HG03103 (cell line): Measurements from ENCODE around the gene ZNF865.
"Not testable (repeated sequence)": the region's sequence is repeated elsewhere in the genome, so short reads cannot be mapped to it uniquely, and the experiment has no call there.

Experiments used
- ATAC-seq: cut with Tn5 transposase; IDR thresholded peaks from one replicate; pipeline ENCODE4 v1.9.1; 2021; ENCODE audit warnings: low read depth; ENCODE audit not compliant: unreplicated experiment

ZNF865 gene

DNA sequence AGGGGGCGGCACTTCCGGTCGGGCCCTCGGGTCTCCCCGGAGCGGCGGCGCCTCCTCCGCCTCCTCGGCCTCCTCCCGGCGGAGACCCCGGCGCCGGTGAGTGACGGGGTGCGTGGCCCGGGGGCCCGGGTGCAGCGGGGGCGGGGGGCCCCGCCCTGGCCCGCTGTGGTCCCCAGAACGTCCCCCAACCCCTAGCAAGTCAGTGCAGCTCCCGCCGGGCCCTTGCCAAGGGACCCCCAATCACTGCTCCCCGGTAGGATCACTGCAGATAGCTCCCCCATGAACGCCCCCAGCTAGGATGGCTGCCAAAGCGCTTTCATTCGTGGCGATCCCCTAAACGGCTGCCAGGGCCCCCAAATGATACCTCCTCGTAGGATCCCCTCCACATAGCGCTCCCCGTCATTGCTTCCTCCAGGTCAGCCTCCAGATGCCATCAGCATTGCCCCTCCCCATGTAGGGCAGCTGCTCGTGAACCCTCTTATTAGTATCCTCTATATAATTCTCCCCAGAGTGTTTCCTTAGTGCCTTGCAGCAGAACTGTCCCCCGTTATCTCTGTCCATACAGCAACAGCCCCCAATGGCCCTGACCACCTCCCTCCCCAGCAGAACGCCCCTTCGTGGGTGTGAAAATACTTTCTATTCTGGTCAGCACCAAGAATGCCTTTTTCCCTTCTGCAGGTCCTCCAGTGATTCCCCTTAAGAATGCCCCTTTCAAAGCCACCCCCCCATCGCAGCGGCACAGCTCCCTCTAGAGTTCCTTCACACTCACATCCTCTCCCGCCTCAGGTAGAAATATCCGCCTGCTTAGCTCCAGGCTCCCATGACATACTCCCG, at the start of gene ZNF865:
Gene ZNF865 (plus strand): TSS at position 11 of the 834 bp plus-strand sequence. CDS start 7,972 bp downstream, outside the sequence.
- ATAC-seq, result peak; percentile 19

DNA sequence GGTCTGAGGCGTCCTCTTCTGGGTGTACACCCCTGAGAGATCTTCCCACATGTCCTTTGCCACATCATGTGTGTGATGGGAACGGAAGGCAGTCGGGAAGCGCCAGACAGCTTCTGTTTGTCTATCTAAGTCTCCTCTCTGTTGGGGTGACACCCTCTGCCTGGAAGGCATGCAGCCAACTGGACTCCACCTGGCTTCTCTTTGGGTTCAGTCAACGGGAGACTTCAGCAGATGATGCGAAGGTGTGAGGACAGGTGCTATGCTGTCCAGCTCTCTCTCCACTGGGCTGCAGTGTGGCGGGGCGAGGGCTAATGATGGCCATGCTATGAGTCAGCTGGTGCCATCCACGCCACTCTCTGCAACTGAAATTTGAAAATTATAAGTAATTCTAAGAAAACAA, 45.8 kb upstream of the ZNF865 start:
- no peak for ATAC-seq

DNA sequence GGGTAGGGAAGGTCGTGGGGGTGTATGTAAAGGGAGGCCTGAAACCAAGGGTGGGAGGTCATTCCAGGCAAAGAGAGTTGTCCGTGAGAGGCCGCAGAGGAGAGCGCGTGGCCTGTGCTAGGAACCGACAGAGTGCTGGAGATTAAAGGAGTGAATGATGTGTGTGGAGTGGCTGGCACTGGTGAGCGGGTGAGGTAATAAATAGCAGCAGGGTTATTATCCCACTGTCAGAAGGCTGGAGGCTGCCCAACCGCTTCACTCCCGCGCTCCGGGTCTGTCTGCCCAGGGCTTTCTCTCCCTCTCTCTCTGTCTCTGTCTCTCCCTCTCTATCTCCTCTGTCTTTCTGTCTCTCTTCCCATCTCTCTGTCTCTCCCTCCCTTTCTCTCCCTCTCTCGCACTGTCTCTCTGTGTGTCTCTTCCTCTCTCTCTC, 42.2 kb upstream of the ZNF865 start:
- ATAC-seq, result no peak

DNA sequence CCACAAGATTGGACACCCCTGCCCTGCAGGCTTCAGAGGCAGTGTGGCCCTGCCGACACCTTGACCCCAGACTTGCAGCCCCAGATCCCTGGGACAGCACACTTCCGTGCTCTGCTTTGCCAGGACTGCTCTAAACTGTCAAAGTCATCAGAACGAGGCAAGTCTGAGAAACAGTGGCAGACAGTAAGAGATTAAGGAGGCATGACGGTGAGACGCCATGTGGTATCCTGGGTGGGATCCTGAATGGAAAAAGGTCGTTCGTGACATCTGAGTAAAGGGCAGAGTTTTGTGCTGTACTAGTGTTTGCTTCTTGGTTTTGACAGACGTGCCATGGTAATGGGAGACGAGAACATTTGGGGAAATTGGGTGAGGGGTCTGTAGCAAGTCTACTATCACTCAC, 38.6 kb upstream of the ZNF865 start:
- no peak for ATAC-seq

DNA sequence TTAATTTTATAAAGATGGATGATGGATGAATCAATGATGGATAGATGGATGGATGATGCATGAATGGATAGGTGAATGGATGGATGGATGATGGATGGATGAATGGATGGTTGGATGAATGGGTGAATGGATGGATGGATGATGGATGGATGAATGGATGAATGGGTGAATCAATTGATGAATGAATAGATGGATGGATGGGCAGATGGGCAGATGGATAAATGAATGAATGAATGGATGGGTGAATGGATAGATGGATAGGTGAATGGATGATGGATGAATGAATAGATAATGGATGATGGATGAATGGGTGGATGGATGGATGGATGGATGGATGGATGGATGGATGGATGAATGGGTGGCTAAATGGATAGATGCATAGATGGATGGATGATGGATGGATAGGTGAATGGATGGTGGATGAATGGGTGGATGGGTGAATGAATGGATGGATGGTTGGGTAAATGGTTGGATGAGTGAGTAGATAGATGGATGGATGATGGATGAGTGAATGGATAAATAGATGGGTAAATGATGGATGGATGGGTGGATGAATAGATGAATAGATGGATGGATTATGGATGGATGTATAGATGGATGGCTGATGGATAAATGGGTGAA, 37.6 kb upstream of the ZNF865 start:
- ATAC-seq, result no peak

DNA sequence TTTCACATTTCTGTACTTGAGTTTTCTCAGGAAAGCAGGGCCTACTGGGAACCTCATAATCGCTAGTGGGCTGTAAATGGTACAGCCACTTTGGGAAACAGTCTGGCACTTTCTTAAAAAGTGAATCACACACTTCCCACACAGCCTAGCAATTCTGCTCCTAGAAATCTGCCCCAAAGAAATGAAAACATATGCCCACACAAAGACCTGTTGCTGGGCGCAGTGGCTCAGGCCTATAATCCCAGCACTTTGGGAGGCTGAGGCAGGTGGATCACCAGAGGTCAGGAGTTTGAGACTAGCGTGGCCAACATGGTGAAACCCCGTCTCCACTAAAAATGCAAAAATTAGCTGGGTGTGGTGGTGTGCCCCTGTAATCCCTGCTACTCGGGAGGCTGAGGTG, 36.0 kb upstream of the ZNF865 start:
- ATAC-seq, result not testable (repeated sequence)

DNA sequence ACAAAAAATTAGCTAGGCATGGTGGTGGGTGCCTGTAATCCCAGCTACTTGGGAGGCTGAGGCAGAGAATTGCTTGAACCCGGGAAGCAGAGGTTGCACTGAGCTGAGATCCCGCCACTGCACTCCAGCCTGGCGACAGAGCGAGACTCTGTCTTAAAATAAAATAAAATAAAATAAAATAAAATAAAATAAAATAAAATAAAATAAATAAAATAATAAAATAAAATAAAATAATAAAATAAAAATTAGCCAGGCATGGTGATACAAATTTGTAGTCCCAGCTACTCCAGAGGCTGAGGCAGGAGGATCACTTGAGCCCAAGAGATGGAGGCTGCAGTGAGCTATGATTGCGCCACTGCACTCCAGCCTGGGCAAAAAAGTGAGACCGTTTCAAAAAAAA, 31.5 kb upstream of the ZNF865 start:
- ATAC-seq, result not testable (repeated sequence)

DNA sequence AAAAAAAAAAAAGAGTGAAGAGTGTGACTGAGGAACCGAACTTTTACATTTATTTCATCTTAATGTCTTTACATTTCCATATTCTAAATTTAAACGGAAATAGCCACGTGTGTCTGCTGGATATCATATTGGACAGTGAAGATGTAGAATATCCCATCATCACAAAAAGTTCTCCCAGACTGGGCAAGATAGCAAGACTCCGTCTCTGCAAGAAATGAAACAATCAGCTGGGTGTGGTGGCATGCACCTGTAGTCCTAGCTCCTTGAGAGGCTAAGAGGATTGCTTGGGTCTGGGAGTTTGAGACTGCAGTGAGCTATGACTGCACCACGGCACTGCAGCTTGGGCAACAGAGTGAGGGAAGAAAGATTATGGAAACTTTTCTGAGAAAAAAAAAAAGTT, 28.7 kb upstream of the ZNF865 start:
- ATAC-seq, result no peak

DNA sequence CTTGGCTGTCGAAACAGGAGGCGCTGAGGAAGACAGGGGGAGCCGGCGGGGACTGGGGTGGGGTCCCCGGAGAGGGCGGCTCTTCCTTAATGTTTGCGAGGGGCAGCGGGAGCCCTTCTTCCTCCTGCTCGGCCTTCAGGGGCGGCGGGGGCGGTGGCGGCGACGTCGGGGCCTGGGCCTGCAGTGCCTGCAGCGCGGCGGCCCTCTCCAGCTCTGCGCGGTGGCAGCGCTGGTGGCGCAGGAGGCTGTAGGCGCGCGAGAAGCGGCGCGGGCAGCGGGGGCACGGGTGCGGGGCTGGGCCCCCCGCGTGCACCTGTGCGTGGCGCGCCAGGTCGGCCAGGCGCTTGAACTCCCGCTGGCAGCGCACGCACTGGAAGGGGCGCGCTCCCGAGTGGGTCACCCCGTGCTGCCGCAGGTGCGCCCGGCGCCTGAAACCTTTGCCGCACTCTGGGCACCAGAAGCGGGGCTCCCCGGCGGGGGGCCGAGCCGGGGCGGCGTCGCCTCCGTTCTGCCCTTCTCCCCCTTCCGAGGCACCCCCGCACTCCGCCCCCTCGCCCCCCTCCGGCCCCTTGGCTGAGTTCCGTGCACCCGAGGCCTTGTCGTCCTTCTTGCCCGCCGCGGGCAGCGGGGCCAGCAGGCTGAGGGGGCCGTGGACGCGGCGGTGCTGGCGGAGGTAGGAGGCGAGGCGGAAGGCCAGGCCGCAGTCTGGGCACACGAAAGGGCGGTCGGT, 27.3 kb upstream of the ZNF865 start:
- no peak for ATAC-seq

DNA sequence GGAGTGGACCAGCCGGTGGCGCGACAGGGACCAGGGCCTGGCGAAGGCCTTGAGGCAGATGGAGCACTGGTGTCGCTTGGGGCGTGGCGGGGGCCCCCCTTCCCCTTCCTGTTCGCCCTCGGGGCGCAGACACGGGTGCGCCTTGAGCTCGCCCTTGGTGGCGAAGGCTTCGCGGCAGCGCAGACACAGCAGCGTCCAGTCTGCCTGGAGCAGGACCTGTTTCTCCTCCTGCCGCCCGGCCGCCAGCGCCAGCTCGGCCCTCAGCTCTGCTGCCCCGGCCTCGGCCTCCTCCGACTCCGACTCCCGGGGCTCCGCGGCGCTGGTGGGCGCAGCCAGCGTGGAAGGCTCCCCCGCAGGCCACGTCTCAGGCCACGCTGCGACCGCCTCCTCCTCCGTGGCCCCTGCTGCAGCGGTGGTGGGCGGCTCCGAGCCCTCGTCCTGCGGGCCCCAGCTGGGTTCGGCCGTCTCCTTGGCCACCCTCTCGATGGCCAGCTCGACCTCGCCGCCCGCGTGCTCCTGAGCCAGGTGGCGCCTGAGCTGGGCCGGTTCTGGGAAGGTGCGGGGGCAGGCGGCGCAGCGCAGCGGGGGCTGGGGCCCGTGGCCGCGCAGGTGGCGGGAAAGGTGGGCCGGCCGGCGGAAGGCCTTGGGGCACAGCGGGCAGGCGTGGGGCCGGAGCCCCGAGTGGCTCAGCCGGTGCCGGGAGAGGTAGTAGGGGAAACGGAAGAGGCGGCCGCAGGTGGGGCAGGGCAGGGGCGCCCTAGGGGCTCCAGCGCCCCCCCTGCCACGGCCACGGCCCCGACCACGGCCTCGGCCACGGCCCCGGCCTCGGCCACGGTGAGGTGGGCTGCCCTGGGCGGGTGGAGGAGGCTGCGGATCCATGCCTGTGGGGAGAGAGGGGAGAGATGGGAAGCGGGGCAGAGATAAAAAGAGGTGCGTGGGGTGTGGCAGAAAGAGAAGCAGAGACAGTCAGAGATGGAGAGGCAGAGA, 26.4 kb upstream of the ZNF865 start:
- ATAC-seq, result no peak

DNA sequence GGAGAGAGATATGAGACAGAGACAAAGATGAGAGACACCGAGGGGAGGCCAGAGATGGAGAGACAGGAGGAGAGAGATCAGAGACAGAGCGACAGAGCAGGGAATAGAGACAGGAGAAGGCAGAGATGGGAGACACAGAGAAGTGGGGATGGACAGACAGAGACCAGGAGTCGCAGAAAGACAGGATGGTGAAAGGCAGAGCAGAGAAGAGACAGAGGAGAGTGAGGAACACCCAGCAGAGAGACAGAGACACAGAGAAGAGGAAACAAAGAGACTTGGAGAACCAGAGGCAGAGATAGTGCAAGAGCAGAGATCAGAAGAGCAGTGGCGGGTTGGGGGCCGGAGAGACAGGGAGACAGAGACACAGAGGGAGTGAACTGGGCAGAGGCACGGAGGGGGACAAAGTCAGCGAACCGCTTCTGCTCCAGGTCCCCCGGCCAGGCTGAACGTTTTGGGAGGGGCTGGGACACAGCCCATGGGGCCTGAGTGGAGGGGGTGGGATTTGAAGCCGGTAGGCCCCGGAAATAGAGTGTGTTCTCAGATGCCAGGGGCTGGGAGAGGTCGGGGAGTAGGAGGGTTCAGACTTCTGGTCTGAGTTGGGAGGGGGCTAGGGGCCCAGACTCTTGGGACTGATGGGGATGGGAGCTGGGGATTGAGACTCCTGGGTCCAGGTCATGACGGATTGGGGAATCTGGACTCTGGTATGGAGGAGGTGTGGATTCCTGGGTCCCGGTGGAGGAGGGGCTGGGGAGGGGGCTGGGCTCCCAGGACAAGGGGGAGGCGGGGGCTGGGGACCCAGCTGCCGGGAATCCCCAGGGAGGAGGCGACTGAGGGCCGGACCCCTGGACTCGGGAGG, 25.5 kb upstream of the ZNF865 start:
- ATAC-seq, result no peak

DNA sequence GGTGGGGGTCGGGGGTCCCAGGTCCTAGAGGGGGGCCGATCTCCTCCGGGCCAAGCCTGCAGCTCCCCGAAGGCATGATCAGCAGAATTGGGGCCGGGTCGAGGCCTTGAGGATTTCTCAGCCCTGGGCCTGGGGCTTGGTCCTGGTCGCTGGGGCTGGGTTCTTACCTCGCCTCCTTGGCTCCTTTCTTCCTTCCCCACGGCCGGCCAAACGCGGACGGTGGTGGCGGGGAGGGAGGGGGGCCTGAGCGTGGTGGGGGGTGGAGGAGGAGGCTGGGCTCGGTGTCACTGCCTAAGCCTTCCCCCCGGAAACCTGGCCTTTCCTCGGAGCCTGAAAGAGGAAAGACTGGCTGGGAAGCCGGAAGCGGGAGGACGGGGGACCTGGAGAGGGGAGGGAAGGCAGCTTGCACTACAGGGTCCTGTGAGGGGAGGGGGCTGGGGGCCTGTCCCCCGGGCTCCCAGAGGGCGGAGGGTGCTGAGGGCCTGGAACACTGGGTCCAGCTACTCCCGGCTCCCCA, 24.8 kb upstream of the ZNF865 start, which contains the start of gene ZNF579:
Gene ZNF579 (minus strand): TSS at position 221 of the 517 bp plus-strand sequence. CDS start 1,209 bp downstream, outside the sequence.
- ATAC-seq, result peak; percentile 46

DNA sequence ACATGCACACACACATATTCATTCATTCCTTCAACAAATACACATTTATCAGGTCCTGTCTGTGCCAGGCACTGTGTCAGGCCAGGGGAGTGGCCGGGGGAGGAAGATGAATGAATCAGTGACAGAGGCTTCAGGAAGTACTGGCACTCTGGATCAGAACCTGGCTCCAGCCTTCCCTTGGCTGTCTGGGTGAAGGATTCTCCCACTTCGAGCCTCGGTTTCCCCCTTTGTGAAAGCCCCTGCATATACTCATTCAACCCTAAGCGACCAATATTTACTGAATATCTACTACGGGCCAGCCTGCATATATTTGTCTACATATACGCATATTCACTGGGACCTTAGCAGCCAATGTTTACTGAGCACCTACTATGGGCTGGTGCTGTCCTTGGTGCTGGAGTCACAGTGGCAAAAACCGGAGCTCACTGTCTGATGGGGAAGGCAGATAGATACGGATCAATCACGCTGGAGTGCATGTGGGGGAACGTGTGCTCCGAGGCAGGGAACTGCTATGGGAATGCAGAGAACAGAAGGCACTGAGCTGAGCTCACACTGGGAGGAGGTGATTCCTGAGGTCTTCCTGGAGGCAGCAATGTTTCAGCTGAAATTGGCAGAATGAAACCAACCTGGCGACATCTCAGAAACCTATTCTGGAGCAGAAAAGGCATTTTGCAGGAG, 24.2 kb upstream of the ZNF865 start:
- no peak for ATAC-seq

DNA sequence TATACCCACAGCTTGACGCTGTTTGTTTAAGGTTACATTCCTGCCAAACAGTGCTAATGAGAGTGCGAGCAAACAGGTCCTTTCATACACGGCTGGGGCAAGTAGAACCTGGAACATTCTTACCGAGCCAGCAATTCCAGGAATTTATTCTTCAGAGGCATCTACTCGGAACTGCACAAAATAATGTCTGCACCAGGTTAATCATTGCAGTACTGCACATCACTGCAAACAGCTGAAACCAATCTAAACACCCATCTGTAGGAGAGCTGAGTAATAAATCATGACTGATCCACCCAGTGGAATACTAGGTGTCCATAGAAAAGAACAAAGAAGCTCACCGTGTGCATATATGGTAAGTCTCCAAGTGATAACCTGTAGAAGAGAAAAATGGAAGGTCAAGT, 23.6 kb upstream of the ZNF865 start:
- ATAC-seq, result no peak

DNA sequence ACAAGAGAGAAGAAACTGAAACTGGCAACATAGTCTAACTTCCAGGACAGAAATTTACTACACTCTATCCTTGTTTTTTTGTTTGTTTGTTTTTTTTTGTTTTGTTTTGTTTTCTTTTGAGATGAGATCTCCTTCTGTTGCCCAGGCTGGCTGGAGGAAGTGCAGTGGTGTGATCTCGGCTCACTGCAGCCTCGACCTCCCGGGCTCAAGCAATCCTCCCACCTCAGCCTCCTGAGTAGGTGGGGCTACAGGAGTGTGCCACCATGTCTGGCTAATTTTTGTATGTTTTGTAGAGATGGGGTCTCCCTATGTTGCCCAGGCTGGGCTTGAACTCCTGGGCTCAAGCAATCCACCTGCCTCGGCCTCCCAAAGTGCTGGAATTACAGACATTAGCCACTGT, 23.2 kb upstream of the ZNF865 start:
- ATAC-seq, result not testable (repeated sequence)

DNA sequence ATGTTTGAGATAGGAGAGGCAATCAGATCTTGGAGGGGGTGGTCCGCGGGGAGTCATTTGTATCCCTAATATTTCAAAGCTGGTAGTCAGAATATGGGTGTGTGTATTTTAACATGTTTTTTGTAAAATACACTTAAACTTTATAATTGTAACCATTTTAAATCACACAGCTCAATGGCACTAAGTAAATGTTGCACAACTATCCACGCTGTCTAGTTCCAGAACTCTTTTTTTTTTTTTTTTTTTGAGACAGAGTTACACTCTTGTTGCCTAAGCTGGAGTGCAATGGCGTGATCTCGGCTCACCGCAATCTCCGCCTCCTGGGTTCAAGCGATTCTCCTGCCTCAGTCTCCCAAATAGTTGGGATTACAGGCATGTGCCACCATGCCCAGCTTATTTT, 21.6 kb upstream of the ZNF865 start:
- not testable (repeated sequence) for ATAC-seq

DNA sequence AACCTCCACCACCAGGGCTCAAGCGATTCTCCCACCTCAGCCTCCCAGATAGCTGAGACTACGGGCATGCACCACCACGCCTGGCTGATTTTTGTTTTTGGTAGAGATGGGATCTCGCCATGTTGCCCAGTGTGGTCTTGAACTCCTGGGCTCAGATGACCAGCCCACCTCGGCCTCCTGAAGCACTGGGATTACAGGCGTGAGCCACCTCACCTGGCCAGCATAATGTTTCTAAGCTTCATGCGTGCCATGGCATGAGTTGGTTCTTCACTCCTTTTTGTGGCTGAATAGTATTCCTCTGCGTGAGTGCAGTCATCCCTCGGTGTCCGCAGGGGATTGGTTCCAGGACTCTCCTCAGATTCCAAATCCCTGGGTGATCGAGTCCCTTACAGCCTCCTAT, 20.6 kb upstream of the ZNF865 start:
- ATAC-seq, result no peak

DNA sequence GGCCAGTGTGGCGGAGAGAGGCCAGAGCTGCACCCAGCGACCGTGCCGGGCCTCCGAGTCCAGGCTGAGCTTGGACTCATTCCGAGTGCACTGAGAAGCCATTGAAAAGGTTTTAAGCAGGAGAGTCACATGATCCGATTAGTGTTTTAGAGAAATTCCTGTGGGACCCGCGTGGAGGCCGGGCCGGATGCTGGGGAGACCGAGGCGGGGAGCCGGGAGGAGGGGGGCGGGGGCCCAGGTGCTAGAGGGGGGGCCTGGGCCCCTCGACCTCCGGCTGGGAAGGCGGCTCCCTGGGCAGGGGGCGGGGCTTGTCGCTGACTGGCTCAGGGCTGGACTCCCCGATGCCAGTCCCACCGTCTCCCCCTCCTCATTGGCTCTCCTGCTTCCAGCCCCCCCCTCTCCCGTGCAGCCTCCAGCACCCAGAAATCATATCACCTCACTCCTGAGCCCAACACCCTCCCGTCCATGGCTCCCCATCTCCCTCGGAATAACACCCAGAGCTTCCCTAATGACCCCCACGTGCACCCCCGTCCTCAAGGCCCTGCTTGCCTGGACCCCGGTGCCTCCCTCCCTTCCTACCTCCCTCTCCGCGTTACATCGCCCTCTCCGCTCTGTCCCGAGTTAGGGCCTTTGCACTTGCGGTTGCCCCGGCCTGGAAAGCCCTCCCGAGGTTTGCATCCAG, 19.6 kb upstream of the ZNF865 start:
- no peak for ATAC-seq
